ENCODE data around the gene ZNF76. TPM values are rescaled to one million over a fixed set of nuclear protein-coding genes. Genes with fewer than 3 reads are reported as not detected.

ZNF76 gene
- total and polyA plus RNA-seq, 8 donors: 15.1 to 92.0 (median 25.3) TPM

- TF ChIP-seq POLR2AphosphoS5 (IDR thresholded peaks at IDR 0.05) (no peak), EP300 (IDR thresholded peaks at IDR 0.05) (no peak), POLR2A (IDR thresholded peaks at IDR 0.05) (no peak), CTCF (IDR thresholded peaks at IDR 0.05) (no peak)
- no peaks in the 10 kb centered on the region for H3K27me3 ChIP-seq
- intact Hi-C loops (cut with DNase I; ENCODE audit: low total_unique reads): no loop called here
- 3 to 6% (median 3%) methylated on average over 18 to 23 of the region's 23 CpGs for WGBS, 5 donors
- no peaks in the 10 kb centered on the region for H3K9me3 ChIP-seq
- peak overlapping the region; percentile 68 to 99 (median 80) for H3K4me3 ChIP-seq
- DNase-seq: peak; percentile 69 to 90
- H3K36me3 ChIP-seq: no peaks in the 10 kb centered on the region
- peak overlapping the region; percentile 95 to 99 (median 98) for H3K27ac ChIP-seq
- H3K4me1 ChIP-seq: peaks cover 13 to 65% (median 48%) of the 10 kb centered on the region in 4 donors
Observed at GRCh38 chr6:35259948-35260590, 534 bp downstream of the ZNF76 start.

GRCh38 chr6:35260591-35261570, 1.3 kb downstream of the ZNF76 start:
- TF ChIP-seq EP300 (IDR thresholded peaks at IDR 0.05) (no peak), POLR2AphosphoS5 (IDR thresholded peaks at IDR 0.05) (no peak), POLR2A (IDR thresholded peaks at IDR 0.05) (no peak), CTCF (IDR thresholded peaks at IDR 0.05) (no peak)
- intact Hi-C loops (cut with DNase I; ENCODE audit: low total_unique reads): no loop called here
- Histone ChIP-seq H3K4me3 (peak overlapping the region; percentile 68 to 99 (median 80)), H3K9me3 (no peaks in the 10 kb centered on the region), H3K27me3 (no peaks in the 10 kb centered on the region), H3K36me3 (no peaks in the 10 kb centered on the region), H3K4me1 (peaks cover 13 to 74% (median 50%) of the 10 kb centered on the region in 4 donors), H3K27ac (peak overlapping the region; percentile 95 to 99 (median 98))
- peak in 1 of 2 donors; percentile 25 for DNase-seq
- WGBS, 5 donors: 75 to 89% (median 81%) methylated on average over 6 of the region's 6 CpGs

- DNase-seq: no peak
- Histone ChIP-seq H3K36me3 (no peaks in the 10 kb centered on the region), H3K27ac (peak overlapping the region in 2 of 5 donors; percentile 98 to 99)
Observed at GRCh38 chr6:35262596-35262995, 3.1 kb downstream of the ZNF76 start.

GRCh38 chr6:35264550-35265274, 5.2 kb downstream of the ZNF76 start:
- H3K36me3 ChIP-seq: no peaks in the 10 kb centered on the region
- no peak for TF ChIP-seq CTCF (IDR thresholded peaks at IDR 0.05)
- peaks cover 13 to 52% (median 31%) of the 10 kb centered on the region in 4 donors for H3K4me1 ChIP-seq
- no peak overlapping the region for H3K27ac ChIP-seq
- no peak for DNase-seq
- H3K9me3 ChIP-seq: no peaks in the 10 kb centered on the region
- intact Hi-C loops (cut with DNase I; ENCODE audit: low total_unique reads): no loop called here
- H3K27me3 ChIP-seq: no peaks in the 10 kb centered on the region
- no peak overlapping the region for H3K4me3 ChIP-seq

More at GRCh38 chr6:35262596-35262995, 3.1 kb downstream of the ZNF76 start:
- Histone ChIP-seq H3K27me3 (no peaks in the 10 kb centered on the region), H3K4me1 (peaks cover 13 to 66% (median 43%) of the 10 kb centered on the region in 4 donors), H3K4me3 (no peak overlapping the region), H3K9me3 (no peaks in the 10 kb centered on the region)
- intact Hi-C loops (cut with DNase I; ENCODE audit: low total_unique reads): no loop called here
- WGBS, 5 donors: 28 to 69% (median 67%) methylated on average over 1 to 2 of the region's 2 CpGs
- TF ChIP-seq EP300 (IDR thresholded peaks at IDR 0.05): no peak
- TF ChIP-seq POLR2AphosphoS5 (IDR thresholded peaks at IDR 0.05): no peak

Data from stomach (tissue), 9 donors.